HepG2 (cell line): ENCODE data around the gene HSD17B11. TPM values are rescaled to one million over a fixed set of nuclear protein-coding genes. Genes with fewer than 3 reads are reported as not detected.
"Not testable (repeated sequence)": the region's sequence is repeated elsewhere in the genome, so short reads cannot be mapped to it uniquely, and the experiment has no call there.

Experiments used
- ATAC-seq: fragments of 200-7000 bp; cut with Tn5 transposase; 3 replicates; pipeline ENCODE4 v1.9.1; 2020; ENCODE audit warnings: mild to moderate bottlenecking, moderate library complexity
- BruUV-seq: library from RNA; stranded (reverse); fragments of 400-500 nt; replicated peaks from 2 replicates; lab custom pipeline; 2021; lab: Mats Ljungman, UMichigan
- CTCF ChIA-PET: fragments of 300-600 bp; formaldehyde crosslinking; extraction: SDS; loops from one replicate; lab custom pipeline; 2021; ENCODE audit warnings: low total read pairs, inconsistent platforms, low intra/inter-chr PET ratio; lab: Yijun Ruan, JAX
- POLR2A ChIA-PET: fragments of 350-600 bp; sonication (Branson Sonifier 250); formaldehyde crosslinking; loops from one replicate; lab custom pipeline; 2020; ENCODE audit warnings: antibody characterized with exemption, inconsistent platforms; lab: Yijun Ruan, JAX
- DNase-seq: peaks from one replicate; pipeline ENCODE4 v3.0.0-alpha.2; 2015; ENCODE audit warnings: low spot score
- FAIRE-seq: peaks from 3 replicates; lab custom pipeline; 2011; peaks lifted over from hg19 to GRCh38; lab: Jason Lieb, UNC
- H2AFZ ChIP-seq: one replicate; pipeline ENCODE4 v1.6.1; 2011; ENCODE audit warnings: low read length, inconsistent platforms
- H3K27ac ChIP-seq: fragments of 300-600 bp; 3 replicates; pipeline ENCODE4 v1.8.0; 2011; ENCODE audit warnings: mixed run types, mild to moderate bottlenecking, mixed read lengths, low read length, inconsistent platforms; ENCODE audit not compliant: insufficient read depth; ENCODE audit errors: extremely low read length
- H3K27me3 ChIP-seq, 2 experiments: fragments of 200-600 bp in 1 of 2; 2 replicates in 1 of 2; 3 replicates in 1 of 2; pipeline versions ENCODE4 v1.6.0 to v1.8.0; 2011; ENCODE audit warnings: low read length in 2 of 2, mild to moderate bottlenecking in 2 of 2, moderate library complexity in 2 of 2, inconsistent platforms in 1 of 2; ENCODE audit not compliant: insufficient read depth in 2 of 2, control insufficient read depth in 1 of 2
- H3K36me3 ChIP-seq, 2 experiments: fragments of 200-600 bp in 1 of 2; replicated peaks in 1 of 2; 2 replicates in 1 of 2; 3 replicates in 1 of 2; pipeline versions ENCODE4 v1.5.1 to v1.8.0; 2011; ENCODE audit warnings: low read length in 2 of 2, inconsistent platforms in 1 of 2; ENCODE audit not compliant: insufficient read depth in 2 of 2, control insufficient read depth in 1 of 2
- H3K4me1 ChIP-seq: 2 replicates; pipeline ENCODE4 v1.5.1; 2012; ENCODE audit warnings: low read length, inconsistent platforms; ENCODE audit not compliant: insufficient read depth
- H3K4me2 ChIP-seq: 2 replicates; pipeline ENCODE4 v1.6.0; 2011; ENCODE audit warnings: low read depth, low read length, inconsistent platforms
- H3K4me3 ChIP-seq, 3 experiments: fragments of 200-600 bp in 1 of 3; sonication (generic), shearing (Covaris generic) in 1 of 3; replicated peaks in 1 of 3; 2 replicates each; pipeline ENCODE4 v1.5.1; 2011 to 2016; ENCODE audit warnings: low read length in 3 of 3, inconsistent platforms in 2 of 3, low read depth in 2 of 3, mild to moderate bottlenecking in 2 of 3, control low read depth in 1 of 3, mixed read lengths in 1 of 3; ENCODE audit not compliant: insufficient read depth in 1 of 3
- H3K79me2 ChIP-seq: one replicate; pipeline ENCODE4 v1.6.1; 2011; ENCODE audit warnings: low read length, inconsistent platforms; ENCODE audit not compliant: insufficient read depth
- H3K9ac ChIP-seq: 2 replicates; pipeline ENCODE4 v1.6.0; 2011; ENCODE audit warnings: mild to moderate bottlenecking, low read depth, low read length, inconsistent platforms; ENCODE audit not compliant: insufficient read depth
- H3K9me3 ChIP-seq: 2 replicates; pipeline ENCODE4 v1.5.1; 2012; ENCODE audit warnings: mild to moderate bottlenecking, low read length
- H4K20me1 ChIP-seq: 2 replicates; pipeline ENCODE4 v1.6.0; 2011; ENCODE audit warnings: inconsistent platforms, mild to moderate bottlenecking, low read length, moderate library complexity; ENCODE audit not compliant: insufficient read depth
- EZH2 ChIP-seq: conservative IDR thresholded peaks from 2 replicates; pipeline ENCODE4 v1.6.1; 2012; ENCODE audit warnings: mild to moderate bottlenecking, low read depth, low read length, moderate library complexity
- NONO ChIP-seq, 2 experiments: fragments of 450-650 bp in 1 of 2; sonication (generic) in 1 of 2; formaldehyde crosslinking in 1 of 2; IDR thresholded peaks in 1 of 2; conservative IDR thresholded peaks in 1 of 2; 2 replicates each; pipeline versions ENCODE4 v1.6.1 to v1.8.0; 2017 to 2022; ENCODE audit warnings: mild to moderate bottlenecking in 1 of 2, missing genetic modification reagents in 1 of 2, moderate library complexity in 1 of 2
- SIN3A ChIP-seq: IDR thresholded peaks from 2 replicates; pipeline ENCODE4 v1.6.1; 2011; ENCODE audit warnings: low read depth, mild to moderate bottlenecking, control low read depth, low read length, borderline replicate concordance
- ZNF746 ChIP-seq: sonication (generic); formaldehyde crosslinking; IDR thresholded peaks from 2 replicates; pipeline ENCODE4 v1.8.0; 2022; ENCODE audit warnings: mild to moderate bottlenecking, missing genetic modification reagents
- WGBS: methylation state at CpG from one replicate; pipeline ENCODE4 v1.1.6; 2017; ENCODE audit warnings: low lambda C conversion rate; 5-methylcytosine and 5-hydroxymethylcytosine counted together
- in situ Hi-C: cut with HindIII; loops from 2 replicates; pipeline ENCODE4 v1.10.0; 2017; ENCODE audit warnings: low pct_unique_long_range_greater_than_20kb; ENCODE audit not compliant: extremely low pct_ligation_motif_present
- intact Hi-C: fragments of 100-400 bp; cut with micrococcal nuclease; formaldehyde crosslinking; loops from one replicate; pipeline ENCODE4 v1.10.0; 2022; ENCODE audit not compliant: unreplicated experiment
- polyA plus RNA-seq, 8 experiments: library from polyadenylated mRNA; depleted of rRNA in 3 of 8; stranded (reverse) in 7 of 8; unstranded in 1 of 8; fragments of >200 nt; fragmentation: Illumina TruSeq in 4 of 8; extraction: Trizol in 4 of 8; gene quantifications; 2 replicates each; pipeline versions ENCODE4 v1.2.1 to v1.2.3, GENCODE V29; 2011 to 2016; ENCODE audit warnings: low read depth in 4 of 8, missing spikeins in 1 of 8, mixed read lengths in 1 of 8; ENCODE audit not compliant: insufficient read depth in 1 of 8
- total RNA-seq, 5 experiments: library from RNA; depleted of rRNA; stranded (reverse); fragments of >200 nt; fragmentation: Illumina TruSeq; extraction: Trizol; gene quantifications; 2 replicates each; pipeline ENCODE4 v1.2.3, GENCODE V29; 2016; ENCODE audit warnings: low read depth in 1 of 5
- TF ChIP-seq, protein P1 (sequence below), 2 experiments: sonication (generic) in 1 of 2; formaldehyde crosslinking in 1 of 2; IDR thresholded peaks; 2 replicates each; pipeline versions ENCODE4 v1.4.0 to v1.6.1; 2016 to 2020; ENCODE audit warnings: borderline replicate concordance in 1 of 2, low read depth in 1 of 2, mild to moderate bottlenecking in 1 of 2, missing genetic modification reagents in 1 of 2
- TF ChIP-seq, protein P2 (sequence below): sonication (generic); formaldehyde crosslinking; IDR thresholded peaks from 2 replicates; pipeline ENCODE4 v1.4.0; 2020; ENCODE audit warnings: missing genetic modification reagents
- TF ChIP-seq, protein P3 (sequence below): sonication (generic); formaldehyde crosslinking; IDR thresholded peaks from 2 replicates; pipeline ENCODE4 v1.8.0; 2022; ENCODE audit warnings: low read depth, missing genetic modification reagents

HSD17B11 gene
- total and polyA plus RNA-seq, 2 of the 13 experiments (the other 11 are each of a cell fraction or from before 2014, with no cell fraction given), result 121 to 158 TPM

DNA sequence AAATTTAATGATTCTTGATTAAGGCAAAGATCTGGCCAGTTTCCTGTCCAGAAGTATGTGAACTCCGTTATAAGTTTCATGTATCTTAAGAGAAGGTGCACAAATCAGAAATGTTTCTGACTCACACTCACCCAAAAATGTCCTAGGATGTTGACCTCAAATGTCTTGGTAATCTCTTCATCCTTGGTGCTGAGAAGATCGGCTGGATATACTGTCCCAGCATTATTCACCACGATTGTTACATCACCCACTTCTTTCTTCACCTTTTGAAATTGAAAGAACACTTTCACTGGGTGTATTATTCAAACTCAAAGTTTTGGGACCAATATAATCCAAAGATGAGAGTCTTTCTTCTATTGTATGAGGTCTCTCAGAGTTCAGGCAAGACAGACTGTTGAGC, 74.0 kb downstream of the HSD17B11 start (continued):
- TF ChIP-seq, protein P1, sequence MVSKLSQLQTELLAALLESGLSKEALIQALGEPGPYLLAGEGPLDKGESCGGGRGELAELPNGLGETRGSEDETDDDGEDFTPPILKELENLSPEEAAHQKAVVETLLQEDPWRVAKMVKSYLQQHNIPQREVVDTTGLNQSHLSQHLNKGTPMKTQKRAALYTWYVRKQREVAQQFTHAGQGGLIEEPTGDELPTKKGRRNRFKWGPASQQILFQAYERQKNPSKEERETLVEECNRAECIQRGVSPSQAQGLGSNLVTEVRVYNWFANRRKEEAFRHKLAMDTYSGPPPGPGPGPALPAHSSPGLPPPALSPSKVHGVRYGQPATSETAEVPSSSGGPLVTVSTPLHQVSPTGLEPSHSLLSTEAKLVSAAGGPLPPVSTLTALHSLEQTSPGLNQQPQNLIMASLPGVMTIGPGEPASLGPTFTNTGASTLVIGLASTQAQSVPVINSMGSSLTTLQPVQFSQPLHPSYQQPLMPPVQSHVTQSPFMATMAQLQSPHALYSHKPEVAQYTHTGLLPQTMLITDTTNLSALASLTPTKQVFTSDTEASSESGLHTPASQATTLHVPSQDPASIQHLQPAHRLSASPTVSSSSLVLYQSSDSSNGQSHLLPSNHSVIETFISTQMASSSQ (IDR thresholded peaks at IDR 0.05; ENCODE audit: low read depth), result no peak
- TF ChIP-seq, protein P1 (CRISPR knock-in tag; IDR thresholded peaks at IDR 0.05; ENCODE audit: borderline replicate concordance), result no peak
- TF ChIP-seq, protein P2, sequence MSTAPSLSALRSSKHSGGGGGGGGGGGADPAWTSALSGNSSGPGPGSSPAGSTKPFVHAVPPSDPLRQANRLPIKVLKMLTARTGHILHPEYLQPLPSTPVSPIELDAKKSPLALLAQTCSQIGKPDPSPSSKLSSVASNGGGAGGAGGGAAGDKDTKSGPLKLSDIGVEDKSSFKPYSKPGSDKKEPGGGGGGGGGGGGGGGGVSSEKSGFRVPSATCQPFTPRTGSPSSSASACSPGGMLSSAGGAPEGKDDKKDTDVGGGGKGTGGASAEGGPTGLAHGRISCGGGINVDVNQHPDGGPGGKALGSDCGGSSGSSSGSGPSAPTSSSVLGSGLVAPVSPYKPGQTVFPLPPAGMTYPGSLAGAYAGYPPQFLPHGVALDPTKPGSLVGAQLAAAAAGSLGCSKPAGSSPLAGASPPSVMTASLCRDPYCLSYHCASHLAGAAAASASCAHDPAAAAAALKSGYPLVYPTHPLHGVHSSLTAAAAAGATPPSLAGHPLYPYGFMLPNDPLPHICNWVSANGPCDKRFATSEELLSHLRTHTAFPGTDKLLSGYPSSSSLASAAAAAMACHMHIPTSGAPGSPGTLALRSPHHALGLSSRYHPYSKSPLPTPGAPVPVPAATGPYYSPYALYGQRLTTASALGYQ (CRISPR knock-in tag), result no peak
- TF ChIP-seq SIN3A (no peak), ZNF746 (CRISPR knock-in tag) (no peak), EZH2 (no peak), NONO (IDR thresholded peaks at IDR 0.05) (no peak), NONO (CRISPR knock-in tag; conservative IDR thresholded peaks at IDR 0.05) (no peak)
- TF ChIP-seq, protein P3, sequence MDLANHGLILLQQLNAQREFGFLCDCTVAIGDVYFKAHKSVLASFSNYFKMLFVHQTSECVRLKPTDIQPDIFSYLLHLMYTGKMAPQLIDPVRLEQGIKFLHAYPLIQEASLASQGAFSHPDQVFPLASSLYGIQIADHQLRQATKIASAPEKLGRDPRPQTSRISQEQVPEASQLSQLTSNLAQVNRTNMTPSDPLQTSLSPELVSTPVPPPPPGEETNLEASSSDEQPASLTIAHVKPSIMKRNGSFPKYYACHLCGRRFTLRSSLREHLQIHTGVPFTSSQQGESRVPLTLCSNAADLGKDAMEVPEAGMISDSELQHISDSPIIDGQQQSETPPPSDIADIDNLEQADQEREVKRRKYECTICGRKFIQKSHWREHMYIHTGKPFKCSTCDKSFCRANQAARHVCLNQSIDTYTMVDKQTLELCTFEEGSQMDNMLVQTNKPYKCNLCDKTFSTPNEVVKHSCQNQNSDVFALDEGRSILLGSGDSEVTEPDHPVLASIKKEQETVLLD, result no peak

DNA sequence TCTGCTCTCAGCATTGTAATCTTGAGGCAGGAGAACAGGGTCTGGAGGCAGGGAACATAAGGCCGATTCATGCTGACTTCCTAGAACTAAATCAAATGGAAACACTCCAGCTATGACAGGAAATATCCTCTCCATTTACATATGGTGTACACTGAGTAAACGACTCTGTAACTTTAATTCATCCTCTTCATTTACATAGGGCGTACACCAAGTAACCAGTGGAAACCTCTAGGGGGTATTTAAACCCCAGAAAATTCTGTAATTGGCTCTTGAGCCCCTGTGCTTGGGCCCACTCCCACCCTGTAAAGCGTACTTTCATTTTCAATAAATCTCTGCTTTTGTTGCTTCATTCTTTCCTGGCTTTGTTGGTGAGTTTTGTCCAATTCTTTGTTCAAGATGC, 76.0 kb downstream of the HSD17B11 start:
- POLR2A ChIA-PET, H3K9me3 ChIP-seq, H3K4me1 ChIP-seq, DNase-seq, H4K20me1 ChIP-seq, H3K9ac ChIP-seq, H2AFZ ChIP-seq, ATAC-seq, H3K4me2 ChIP-seq, H3K27me3 ChIP-seq, H3K36me3 ChIP-seq, FAIRE-seq, H3K4me3 ChIP-seq, in situ Hi-C loops, H3K27ac ChIP-seq, CTCF ChIA-PET, H3K79me2 ChIP-seq, BruUV-seq: not testable (repeated sequence)
- intact Hi-C loops, result loop anchor here (1.0 kb wide), 1 partner anchor 37 kb away; no protein-coding TSS in a partner anchor
- 83% methylated on average over 4 of the region's 4 CpGs for WGBS
